GM19328 (cell line): Measurements from ENCODE around the gene KRTAP12-1.
"Not testable (repeated sequence)": the region's sequence is repeated elsewhere in the genome, so short reads cannot be mapped to it uniquely, and the experiment has no call there.

ENCODE experiments used
- ATAC-seq: cut with Tn5 transposase; IDR thresholded peaks from one replicate; pipeline ENCODE4 v1.9.1; 2021; ENCODE audit warnings: mild to moderate bottlenecking, moderate library complexity; ENCODE audit not compliant: unreplicated experiment

KRTAP12-1 gene

DNA sequence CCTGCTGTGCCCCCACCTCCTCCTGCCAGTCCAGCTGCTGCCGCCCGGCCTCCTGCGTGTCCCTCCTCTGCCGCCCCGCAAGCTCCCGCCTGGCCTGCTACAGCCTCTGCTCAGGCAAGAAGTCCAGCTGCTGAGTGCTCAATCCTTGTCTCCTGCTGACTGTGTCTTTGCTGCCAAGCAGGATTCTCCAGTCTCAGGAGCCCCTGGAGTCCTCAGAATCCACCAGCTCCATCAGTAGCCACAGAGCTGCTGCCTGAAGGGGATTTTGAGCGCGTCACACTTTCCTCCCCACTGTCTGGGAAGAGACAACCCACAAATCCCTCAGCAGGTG, 34.8 kb downstream of the KRTAP12-1 start:
- ATAC-seq, result no peak

DNA sequence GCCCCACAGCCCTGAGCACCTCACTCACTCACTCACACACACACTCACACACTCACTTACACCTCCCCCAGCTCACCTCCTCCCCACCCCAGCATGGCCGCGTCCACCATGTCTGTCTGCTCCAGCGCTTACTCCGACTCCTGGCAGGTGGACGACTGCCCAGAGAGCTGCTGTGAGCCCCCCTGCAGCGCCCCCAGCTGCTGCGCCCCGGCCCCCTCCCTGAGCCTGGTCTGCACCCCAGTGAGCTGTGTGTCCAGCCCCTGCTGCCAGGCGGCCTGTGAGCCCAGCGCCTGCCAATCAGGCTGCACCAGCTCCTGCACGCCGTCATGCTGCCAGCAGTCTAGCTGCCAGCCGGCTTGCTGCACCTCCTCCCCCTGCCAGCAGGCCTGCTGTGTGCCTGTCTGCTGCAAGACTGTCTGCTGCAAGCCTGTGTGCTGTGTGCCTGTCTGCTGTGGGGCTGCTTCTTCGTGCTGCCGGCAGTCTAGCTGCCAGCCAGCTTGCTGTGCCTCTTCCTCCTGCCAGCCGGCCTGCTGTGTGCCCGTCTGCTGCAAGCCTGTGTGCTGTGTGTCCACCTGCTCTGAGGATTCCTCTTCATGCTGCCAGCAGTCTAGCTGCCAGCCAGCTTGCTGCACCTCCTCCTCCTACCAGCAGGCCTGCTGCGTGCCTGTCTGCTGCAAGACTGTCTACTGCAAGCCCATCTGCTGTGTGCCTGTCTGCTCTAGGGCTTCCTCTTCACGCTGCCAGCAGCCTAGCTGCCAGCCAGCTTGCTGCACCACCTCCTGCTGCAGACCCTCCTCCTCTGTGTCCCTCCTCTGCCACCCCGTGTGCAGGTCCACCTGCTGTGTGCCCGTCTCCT, 35.4 kb downstream of the KRTAP12-1 start, which contains the start of gene KRTAP10-11:
TSS of gene KRTAP10-11 (plus strand) at position 49 of the 856 bp plus-strand sequence. CDS start at position 94, 45 bp downstream.
- ATAC-seq, result not testable (repeated sequence)

DNA sequence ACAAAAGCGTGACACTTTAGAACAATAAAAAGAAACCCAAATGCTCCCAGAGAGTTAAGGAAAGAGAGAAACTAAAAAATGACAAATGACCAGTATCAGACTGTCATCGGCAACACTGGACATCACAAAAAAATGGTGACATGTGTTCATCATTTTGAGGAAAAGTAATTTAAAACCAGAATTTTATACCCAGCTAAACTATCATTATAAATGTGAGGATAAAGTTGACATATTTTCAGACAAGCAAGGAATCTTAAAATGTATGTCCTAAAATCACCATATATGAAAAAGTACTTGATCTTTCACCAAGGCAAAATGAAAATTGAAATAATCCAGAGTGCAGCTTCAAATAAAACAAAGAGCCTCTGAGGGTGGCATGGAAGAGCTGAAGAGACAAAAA, 37.1 kb downstream of the KRTAP12-1 start:
- ATAC-seq, result no peak

DNA sequence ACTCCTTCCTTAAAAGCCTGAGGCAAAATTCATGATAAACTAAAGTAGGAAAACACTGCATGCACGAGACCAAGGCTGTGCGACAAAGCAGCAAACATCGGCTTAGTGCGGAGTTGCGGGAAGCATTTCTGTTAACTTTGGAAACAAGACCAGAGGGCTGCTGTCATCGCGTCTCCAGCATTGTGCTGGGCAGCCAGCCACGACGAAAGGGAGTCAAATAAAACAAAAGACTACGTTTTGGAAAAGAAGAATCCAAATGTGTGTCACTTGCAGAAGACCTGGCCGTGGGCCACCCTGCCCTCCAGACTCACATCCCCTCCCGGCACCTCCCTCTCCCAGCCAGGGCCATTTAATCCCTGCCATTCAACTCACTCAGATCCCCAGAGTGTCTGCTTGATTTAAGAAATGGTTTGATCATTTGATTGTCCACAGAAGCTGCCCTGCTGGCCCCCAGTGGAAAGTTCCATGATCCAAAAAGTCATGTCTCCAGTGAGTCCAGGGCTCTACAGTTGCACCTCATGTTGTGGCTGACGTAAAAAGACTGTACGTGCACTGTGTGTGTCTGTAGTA, 38.1 kb downstream of the KRTAP12-1 start:
- ATAC-seq, result no peak

DNA sequence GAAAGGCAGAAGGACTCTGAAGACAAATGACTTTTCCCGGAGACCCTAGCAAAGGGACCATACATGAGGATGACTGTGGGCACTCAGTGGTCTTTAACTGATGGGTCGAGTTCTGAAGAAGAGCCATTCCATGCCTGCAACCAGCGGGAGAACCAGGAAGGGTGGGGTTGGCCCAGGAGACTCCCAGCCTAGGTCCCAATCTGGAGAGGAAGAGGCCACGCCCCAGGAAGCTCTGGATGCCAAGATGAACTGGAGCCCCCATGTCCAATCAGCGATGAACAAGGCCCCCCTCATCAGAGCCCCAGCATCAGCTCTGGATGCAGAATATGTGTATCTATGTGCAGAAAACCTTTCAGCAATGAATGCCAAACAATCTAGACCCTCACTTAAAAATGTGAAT, 41.2 kb downstream of the KRTAP12-1 start:
- no peak for ATAC-seq

DNA sequence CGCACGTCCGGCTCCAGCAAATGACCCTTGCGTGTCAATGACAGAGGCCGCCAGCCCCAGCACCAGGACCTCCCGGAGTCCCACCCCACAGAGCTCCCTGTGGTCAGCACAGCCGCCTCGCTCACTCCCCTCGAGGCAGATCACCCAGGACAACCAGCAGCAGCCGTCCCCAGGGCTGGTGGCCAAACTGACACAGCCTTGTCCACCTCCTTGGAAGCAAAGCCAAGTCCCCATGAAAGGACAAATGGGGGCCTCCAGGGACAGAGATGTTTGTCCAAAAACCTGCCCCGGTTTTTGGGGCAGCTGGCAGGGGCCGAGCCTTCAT, 42.7 kb downstream of the KRTAP12-1 start:
- no peak for ATAC-seq

DNA sequence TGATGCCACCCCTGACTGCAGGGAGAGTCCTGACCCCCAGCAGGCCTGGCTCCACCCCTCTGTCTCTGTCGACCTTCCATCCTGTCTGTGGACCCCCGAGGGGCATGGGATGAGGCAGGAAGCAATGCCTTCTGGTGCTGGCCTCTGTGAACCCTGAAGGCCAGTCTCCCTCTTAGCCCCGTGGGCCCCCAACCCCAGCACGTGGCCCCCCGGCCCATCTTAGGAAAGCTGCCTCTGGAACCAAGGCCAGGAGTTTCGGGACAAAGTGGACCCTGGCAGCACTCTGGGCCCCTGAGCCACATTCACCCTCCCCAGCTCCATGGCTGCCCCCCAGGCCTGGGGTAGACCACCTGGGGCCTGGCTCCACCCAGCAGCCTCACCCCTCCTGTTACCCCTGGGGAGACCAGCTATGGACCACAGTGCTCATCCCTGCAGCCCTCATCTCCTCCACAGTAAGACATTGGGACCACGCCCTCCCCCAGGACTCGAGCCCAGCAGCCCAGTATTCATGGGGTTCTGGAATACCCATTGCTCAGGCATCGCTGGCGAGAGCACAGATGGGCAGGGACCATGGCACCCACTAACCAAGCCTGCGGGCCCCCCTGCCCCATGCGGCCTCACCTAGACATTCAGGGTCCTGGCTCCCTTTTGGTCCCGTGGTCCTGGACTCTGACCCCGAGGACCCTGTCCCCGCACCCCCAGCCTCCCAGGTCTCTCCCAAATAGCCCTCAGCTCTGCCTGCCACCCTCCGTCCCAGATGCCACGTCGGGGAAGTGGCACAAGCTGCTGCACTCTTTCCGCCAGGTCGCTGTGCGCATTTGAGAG, 43.2 kb downstream of the KRTAP12-1 start:
- not testable (repeated sequence) for ATAC-seq

DNA sequence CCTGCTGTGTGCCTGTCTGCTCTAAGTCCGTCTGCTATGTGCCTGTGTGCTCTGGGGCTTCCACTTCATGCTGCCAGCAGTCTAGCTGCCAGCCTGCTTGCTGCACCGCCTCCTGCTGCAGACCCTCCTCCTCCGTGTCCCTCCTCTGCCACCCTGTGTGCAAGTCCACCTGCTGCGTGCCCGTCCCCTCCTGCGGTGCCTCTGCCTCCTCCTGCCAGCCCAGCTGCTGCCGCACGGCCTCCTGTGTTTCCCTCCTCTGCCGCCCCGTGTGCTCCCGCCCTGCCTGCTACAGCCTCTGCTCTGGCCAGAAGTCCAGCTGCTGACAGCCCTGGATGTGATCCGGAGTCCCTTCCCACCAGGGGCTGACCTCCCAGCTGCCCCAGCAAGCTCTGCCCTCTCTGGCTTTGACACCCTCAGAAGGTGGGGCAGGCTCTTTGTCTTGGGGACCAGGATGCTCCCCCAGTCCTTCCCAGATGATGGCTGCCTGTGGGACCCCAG, 44.1 kb downstream of the KRTAP12-1 start:
- not testable (repeated sequence) for ATAC-seq

DNA sequence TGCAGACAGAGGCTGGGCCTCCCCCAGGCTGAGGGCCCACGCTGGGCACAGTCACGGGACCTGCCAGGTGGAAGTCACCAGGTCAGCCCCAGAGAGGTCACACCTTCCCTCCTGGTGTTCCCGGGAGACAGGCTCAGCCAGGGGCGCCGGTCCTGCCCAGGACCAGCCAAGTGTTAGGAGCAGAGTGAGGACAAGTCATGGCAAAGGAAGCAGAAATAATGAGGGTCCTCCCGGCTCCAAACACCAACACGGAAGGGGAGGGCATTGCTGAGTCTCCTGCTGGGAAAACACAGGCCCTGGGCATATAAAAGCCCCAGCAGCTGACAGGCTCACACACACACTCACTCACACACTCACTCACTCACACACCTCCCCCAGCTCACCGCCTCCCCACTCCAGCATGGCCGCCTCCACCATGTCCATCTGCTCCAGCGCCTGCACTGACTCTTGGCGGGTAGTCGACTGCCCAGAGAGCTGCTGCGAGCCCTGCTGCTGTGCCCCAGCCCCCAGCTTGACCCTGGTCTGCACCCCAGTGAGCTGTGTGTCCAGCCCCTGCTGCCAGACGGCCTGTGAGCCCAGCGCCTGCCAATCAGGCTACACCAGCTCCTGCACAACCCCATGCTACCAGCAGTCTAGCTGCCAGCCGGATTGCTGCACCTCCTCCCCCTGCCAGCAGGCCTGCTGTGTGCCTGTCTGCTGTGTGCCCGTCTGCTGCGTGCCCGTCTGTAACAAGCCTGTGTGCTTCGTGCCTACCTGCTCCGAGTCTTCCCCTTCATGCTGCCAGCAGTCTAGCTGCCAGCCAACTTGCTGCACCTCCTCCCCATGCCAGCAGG, 44.7 kb downstream of the KRTAP12-1 start, which contains the start of gene KRTAP10-10:
TSS of gene KRTAP10-10 (plus strand) at position 339 of the 833 bp plus-strand sequence. CDS start at position 401, 62 bp downstream.
- no peak for ATAC-seq

DNA sequence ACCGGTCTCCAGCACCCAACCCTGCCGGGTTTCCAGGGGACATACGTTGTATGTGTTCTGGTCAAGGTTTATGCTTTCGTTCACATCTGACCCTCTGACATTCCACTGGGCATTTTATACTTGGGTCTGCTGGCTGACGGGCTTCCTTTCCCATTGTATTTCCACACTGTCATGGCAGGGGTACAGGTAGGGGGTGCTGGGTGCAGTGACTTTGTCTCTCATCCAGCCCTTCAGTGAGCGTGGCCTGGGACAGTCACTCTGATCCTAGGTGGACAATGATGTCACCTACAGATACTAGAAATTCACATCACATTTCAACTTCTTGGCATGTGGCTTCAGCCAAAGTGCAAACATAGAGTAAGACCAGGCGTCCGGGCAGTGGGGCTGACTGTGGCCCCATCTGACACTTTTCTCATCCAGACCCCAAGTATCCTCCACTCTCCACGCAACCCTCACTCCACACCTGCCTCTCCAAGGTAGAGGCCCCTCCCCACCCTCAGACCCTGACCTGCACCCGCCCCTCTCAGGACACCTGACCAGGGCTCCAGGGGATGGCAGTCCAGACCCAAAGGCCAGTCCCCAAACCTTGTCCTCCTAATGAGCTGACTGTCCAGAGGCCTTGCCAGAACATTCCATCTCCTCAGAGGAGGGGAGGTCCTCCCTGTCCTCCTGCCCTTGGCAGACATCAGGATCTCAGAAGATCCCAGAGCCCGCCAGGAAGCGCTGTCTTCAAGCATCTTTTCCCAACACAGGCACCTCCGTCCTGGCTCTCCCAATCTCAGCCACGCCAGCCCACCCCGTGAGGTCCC, 45.5 kb downstream of the KRTAP12-1 start:
- no peak for ATAC-seq

DNA sequence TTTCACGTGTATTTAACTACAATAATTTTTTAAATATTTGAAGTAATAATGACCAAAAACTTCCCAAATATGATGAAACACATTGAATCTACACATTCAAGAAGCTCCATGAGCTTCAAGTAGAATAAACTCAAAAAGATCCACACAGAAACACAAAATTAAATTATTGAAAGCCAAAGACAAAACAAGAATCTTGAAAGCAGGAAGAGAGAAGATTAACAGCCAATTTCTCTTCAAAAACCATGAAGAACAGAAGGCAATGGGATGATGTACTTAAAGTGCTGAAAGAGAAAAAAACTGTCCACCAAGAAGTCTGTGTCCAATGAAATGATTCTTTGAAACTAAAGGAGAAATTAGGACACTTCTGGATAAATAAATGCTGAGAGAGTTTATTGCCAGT, 49.9 kb downstream of the KRTAP12-1 start:
- no peak for ATAC-seq
